ENCODE measurements around the gene KCNJ12.
"Not testable (repeated sequence)": the region's sequence is repeated elsewhere in the genome, so short reads cannot be mapped to it uniquely, and the experiment has no call there.

Gene KCNJ12

DNA sequence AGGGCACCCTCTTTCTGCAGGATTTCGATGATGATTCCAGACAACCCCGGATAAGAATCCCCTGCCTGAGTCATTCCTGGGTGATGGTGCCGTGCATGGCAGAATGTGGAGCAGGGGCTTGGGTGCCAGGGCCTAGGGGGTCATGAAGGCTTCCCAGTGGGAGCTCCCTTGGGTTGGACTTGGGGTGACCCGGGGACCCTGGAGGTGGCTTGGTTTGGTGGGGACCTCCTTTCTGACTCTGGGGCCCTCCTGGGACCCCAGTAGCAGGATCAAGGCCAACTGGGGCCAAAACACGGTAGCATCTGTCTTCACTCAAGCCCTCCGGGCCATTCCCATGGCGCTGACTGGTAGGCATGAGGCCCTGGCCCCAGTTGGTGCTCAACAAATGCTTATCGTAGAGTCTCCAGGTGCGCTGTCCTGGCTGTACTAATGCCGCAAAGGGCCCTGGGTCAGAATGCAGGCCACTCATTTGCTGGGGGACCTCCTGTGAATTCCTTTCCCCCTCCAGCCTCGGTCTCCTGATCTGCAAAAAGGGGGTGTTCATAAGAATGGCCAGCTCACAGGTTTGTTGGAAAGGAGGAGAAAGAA is 44.4 kb downstream of the KCNJ12 start:
- not testable (repeated sequence) for DNase-seq (ENCODE audit: low read depth in 2 of 2)

DNA sequence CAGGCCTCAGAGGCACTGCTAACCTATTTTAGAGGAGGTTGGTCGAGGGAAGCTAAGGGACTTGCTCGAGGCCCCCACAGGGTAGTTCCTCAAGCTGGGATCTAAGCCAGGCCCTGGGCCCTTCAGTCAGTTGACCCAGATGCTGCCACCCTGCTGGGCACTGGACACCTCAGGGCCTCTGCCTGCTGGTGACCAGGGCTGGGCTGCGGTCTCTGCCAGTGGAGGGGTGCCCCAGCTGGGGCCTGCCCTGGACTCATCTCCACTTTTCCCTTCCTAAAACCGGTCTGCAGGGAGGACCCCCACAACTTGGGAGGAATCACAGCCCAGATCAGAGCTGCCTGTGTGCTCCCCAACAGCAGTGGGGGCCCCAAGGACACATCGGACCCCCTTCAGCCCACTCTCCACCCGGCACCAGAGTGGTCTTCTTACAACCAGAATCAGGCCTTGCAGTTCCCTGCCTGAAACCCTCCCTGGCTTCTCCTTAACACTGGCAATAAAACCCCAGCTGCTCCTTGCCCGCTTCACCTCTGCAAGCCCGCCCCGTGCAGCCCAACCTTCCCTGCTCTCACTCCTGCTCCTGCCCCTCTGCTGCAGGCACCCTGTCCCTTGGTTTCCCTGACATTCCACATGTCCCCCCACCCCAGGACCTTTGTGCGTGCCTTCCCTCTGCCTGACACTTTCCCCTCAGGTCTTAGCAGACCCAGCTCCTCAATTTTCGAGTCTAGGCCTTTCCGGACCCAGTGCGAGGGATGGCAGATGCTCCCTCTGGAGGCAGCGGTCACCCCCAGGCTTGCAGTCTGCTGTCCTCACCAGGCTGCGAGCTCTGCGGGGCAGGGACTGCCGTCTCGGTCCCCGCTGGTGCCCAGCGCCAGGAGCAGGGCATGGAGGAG is 45.5 kb downstream of the KCNJ12 start:
- DNase-seq (ENCODE audit: low read depth in 2 of 2), result not testable (repeated sequence)

DNA sequence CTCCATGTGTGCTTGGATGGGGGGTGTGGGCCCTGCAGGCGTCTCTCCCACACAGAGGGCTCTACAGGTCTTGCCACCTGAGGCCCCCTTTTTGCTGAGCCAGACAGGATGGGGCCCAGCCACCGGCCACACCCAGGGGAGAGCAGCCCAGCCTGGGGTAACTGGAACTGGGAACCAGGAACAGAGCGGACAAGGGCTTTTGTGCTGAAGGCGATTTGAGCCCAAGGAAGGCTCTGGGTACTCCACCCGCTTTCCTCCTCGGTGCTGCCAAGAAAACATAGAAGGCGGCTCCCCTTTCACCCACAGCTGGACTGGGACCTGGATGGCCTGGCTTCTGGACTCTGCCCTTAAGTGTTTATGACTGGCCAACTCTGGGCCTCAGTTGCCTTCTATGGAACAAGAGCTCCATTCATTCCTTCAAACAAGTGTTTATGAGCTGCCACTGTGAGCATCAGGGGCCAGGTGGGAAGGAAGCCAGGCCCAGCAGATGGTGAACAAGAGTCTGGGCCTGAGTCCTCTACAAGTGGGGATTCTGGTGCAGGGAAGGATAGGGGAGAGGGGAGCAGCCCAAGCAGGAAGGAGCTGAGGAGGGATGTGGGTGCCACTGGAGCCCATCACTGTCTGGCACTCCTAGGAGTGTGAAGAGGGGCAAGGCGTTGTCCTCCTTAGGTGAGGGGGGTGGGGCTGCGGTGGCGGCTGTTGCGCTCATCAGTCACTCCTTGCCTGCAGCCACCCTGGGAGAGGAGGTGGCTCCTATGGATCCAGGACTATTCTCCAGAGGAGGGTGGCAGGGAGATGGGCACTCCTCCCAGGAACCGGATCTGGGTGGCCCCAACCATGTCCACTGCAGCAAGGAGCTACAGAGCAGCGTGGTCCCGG is 46.4 kb downstream of the KCNJ12 start:
- DNase-seq (ENCODE audit: low read depth in 2 of 2), result not testable (repeated sequence)

DNA sequence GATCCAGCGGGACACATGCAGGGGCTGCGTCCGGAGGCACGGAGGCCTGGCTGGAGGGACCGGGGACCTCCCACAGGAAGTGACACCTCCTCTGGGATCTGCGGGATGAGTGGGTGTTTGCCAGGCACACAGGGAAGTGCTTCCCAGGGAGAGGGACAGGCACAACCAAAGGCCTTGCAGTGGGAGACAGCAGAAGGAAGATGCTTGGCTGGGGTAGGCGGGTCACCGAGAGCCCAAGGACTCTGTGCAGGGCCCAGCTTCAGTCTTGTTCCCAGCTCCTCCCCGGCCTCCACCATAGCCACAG is 47.0 kb downstream of the KCNJ12 start:
- DNase-seq (ENCODE audit: low read depth in 2 of 2), result not testable (repeated sequence)

- DNase-seq (ENCODE audit: low read depth in 2 of 2), result not testable (repeated sequence)
Measured at GRCh38 chr17:21424697-21425096, 48.5 kb downstream of the KCNJ12 start.

- DNase-seq (ENCODE audit: low read depth in 2 of 2), result no peak
Measured at GRCh38 chr17:21425321-21425720, 49.2 kb downstream of the KCNJ12 start.

DNA sequence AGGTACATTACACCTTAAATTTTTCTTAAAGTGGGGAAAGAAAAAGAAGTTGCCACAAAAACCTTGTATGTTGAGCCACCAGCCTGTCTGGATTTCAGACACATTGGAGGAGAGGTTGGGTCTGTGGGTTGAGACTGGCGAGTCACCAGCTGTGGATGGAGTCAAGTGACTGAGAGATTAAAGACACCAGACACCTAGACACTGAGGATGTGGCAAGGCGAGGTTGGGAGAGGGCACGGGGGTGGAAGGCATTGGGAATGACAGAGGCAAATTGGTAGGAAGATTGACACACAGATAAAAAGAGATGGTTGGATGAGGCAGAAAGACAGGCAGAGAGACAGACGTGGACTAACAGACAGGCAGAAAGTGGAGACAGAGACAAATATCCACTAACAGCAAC is 49.6 kb downstream of the KCNJ12 start:
- no peak for DNase-seq (ENCODE audit: low read depth in 2 of 2)

GRCh38 chr17:21426246-21426645 is 50.1 kb downstream of the KCNJ12 start:
- DNase-seq (ENCODE audit: low read depth in 2 of 2), result not testable (repeated sequence)

DNA sequence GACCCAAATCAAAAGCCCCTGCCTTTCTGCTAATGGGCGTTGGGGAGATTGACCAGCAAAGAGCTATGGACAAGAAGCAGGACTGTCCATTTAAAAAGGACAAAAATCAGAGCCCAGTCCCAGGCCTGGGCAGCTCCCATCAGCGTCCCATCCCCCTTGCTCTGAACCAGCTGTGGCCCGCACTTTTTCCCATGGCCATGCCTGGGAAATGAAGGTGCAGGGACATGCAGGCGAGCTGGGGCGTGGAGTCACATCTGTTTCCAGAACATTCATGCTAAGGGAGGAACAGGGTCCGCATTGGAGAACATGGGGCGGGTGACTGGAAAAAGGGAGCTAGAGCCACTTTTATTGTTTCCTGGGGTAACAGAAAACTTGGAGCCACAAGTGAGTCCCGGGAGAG is 50.7 kb downstream of the KCNJ12 start:
- not testable (repeated sequence) for DNase-seq (ENCODE audit: low read depth in 2 of 2)

DNA sequence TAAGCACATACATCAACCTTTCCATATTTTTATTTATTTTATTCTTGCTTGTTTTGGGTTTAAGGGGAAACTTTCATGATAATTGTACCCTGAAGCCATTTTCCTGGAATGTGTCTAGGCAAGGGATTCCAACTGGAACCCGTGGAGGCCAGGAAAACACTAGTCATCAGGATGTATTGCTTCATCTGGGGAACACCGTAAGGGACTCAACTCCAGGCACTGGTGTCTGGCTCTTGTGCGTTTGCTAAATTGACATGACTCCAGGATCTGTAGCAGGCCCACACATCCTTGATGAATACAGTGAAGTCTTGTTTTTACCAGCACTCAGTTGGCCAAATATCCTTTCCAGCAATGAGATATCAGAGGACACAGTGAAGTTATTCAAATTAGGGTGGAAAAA is 51.6 kb downstream of the KCNJ12 start:
- not testable (repeated sequence) for DNase-seq (ENCODE audit: low read depth in 2 of 2)

- DNase-seq (ENCODE audit: low read depth in 2 of 2), result not testable (repeated sequence)
Measured at GRCh38 chr17:21428752-21429424, 52.7 kb downstream of the KCNJ12 start.

DNA sequence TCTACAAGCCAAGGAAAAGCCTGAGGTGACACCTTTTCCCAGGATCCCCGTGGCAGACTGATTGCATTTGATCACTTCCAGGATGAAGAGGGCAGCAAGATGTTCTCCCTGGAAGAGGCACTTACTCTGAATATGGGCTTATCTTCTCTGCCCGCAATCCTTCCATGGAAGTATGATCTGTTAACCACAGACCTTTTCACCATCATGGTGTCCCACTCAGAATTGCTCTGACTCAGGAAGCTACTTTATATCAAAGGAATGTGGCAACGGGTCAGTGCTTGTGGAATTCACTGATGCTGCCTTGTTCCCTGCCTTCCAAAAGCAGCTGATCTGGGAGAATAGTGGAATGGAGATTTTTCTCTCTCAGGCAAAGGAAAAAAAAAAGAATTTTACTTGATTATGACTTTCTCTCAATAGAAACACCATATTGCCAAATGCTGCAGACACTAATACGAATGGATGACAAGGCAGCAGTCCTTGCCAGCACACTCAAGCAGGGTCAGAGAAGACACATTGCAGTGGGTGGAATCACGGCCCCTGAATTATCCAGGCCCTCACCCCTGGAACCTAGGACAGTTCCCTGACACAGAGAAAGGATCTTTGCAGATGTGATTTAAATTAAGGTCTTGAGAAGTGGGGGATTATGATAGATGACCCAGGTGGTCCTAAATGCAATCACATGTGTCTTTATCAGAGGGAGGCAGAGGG is 53.9 kb downstream of the KCNJ12 start:
- DNase-seq (ENCODE audit: low read depth in 2 of 2), result not testable (repeated sequence)

DNA sequence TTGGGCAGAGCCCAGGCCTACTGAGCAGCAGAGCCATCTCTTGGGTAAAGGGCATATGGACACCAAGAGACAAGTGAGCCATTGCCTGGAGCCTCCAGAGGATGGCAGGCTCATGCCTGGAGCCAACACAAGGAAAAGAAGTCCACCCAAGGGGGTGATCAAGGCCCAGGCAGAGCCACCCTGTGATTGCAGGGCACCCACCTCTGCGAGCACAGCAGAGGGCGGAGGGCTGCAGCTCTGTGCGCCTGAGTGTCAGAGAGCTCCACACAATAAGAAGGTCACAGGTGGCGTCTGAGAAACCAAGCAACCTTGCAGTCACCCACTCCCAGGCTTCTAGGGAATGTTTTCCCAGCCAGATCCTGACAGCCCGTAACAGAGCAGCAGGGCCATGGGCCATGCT is 57.8 kb downstream of the KCNJ12 start:
- not testable (repeated sequence) for DNase-seq (ENCODE audit: low read depth in 2 of 2)

- not testable (repeated sequence) for DNase-seq (ENCODE audit: low read depth in 2 of 2)
Measured at GRCh38 chr17:21434976-21435375, 58.8 kb downstream of the KCNJ12 start.

DNA sequence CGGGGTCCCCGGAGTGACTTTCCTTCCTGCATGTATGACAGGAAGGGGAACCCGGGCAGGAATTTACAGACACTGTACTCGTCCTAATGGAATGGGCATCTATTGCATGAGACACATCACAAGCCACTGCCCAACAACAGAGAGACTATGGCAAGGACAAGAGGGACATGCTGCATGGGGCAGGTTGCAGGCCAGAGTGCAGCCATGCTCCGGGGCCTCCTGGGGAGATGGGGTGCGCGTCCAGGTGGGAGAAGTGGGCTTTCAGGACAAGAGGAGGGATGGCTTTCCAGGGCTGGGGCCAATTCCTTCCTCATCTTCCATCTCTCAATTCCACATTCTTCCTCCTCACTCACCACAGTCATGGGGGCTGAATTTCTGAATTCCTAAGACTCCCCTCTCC is 60.3 kb downstream of the KCNJ12 start:
- DNase-seq (ENCODE audit: low read depth in 2 of 2), result not testable (repeated sequence)

- not testable (repeated sequence) for DNase-seq (ENCODE audit: low read depth in 2 of 2)
Measured at GRCh38 chr17:21436883-21437836, 61.0 kb downstream of the KCNJ12 start.

DNA sequence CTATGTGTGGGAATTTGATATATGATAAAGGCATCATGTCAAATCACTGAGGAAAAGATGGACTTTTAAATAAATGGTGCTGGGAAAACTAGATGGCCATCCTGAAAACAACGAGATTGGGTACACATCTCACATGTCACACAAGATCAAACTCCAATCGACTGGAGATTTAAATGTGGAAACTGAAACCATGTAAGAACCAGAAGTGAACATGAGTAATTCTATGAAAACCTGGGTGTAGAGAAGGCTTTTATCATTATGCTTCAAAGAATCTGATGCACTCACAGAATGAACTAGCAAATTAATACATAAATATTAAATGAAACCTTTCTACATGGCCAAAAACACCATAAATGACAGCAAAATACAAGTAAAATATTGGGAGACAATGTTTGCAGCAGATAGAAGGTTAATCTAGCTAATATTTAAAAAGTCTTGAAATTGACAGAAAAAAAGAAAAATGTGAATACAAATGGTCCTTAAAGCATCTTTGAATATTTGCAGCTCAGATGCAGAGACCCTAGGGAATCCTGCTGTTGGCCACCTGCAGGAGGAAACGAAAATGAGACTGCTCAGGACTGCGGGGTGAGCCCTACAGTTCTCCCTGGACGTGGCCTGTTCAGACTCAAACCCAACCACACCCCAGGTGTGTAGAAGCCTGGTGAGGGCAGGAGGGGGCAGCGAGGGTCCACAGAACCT is 62.3 kb downstream of the KCNJ12 start:
- not testable (repeated sequence) for DNase-seq (ENCODE audit: low read depth in 2 of 2)

- DNase-seq (ENCODE audit: low read depth in 2 of 2), result not testable (repeated sequence)
Measured at GRCh38 chr17:21439015-21439336, 62.8 kb downstream of the KCNJ12 start.

GRCh38 chr17:21445091-21445650 is 69.0 kb downstream of the KCNJ12 start:
- DNase-seq (ENCODE audit: low read depth in 2 of 2), result no peak

Measured in activated CD4-positive, alpha-beta T cell treated with anti-CD3 and anti-CD28 coated beads for 24 hours (primary cell).